NCI-H128 (cell line): ENCODE measurements around the gene VSX2.

Experiments
- DNase-seq: peaks from one replicate; lab custom pipeline; 2025; ENCODE audit not compliant: unreplicated experiment; lab: John Stamatoyannopoulos, UW

VSX2 gene

GRCh38 chr14:74238974-74239847 is at the start of gene VSX2:
VSX2 (plus strand) TSS chr14:74239449; CDS start chr14:74239562, 113 bp downstream.
- DNase-seq: no peak

GRCh38 chr14:74190927-74191575 is 48.2 kb upstream of the VSX2 start:
- DNase-seq: peak; percentile 3

GRCh38 chr14:74194506-74195274 is 44.6 kb upstream of the VSX2 start:
- DNase-seq: no peak

GRCh38 chr14:74195623-74196022 is 43.6 kb upstream of the VSX2 start:
- DNase-seq: no peak

- no peak for DNase-seq
Observed at GRCh38 chr14:74198441-74199234, 40.6 kb upstream of the VSX2 start.

- no peak for DNase-seq
Observed at GRCh38 chr14:74202113-74202512, 37.1 kb upstream of the VSX2 start.

- no peak for DNase-seq
Observed at GRCh38 chr14:74203639-74204038, 35.6 kb upstream of the VSX2 start.

- no peak for DNase-seq
Observed at GRCh38 chr14:74204491-74204890, 34.8 kb upstream of the VSX2 start.

- no peak for DNase-seq
Observed at GRCh38 chr14:74205882-74206281, 33.4 kb upstream of the VSX2 start.

- no peak for DNase-seq
Observed at GRCh38 chr14:74207943-74208342, 31.3 kb upstream of the VSX2 start.

GRCh38 chr14:74208642-74209041 is 30.6 kb upstream of the VSX2 start:
- no peak for DNase-seq

GRCh38 chr14:74211945-74212580 is 27.2 kb upstream of the VSX2 start:
- DNase-seq: no peak

GRCh38 chr14:74213907-74214803 is 25.1 kb upstream of the VSX2 start:
- no peak for DNase-seq

GRCh38 chr14:74216671-74217070 is 22.6 kb upstream of the VSX2 start:
- DNase-seq: no peak

- peak; percentile 21 for DNase-seq
Observed at GRCh38 chr14:74217672-74218448, 21.4 kb upstream of the VSX2 start.

- no peak for DNase-seq
Observed at GRCh38 chr14:74218462-74218861, 20.8 kb upstream of the VSX2 start.

GRCh38 chr14:74219277-74220205 is 19.7 kb upstream of the VSX2 start:
- no peak for DNase-seq
